A673 (cell line): Measurements from ENCODE around the gene GSG1L. TPM values are rescaled to one million over a fixed set of nuclear protein-coding genes. Genes with fewer than 3 reads are reported as not detected.
"Not testable (repeated sequence)": the region's sequence is repeated elsewhere in the genome, so short reads cannot be mapped to it uniquely, and the experiment has no call there.

Experiments
- BruUV-seq: library from RNA; stranded (reverse); fragments of 400-500 nt; replicated peaks from 2 replicates; lab custom pipeline; 2021; lab: Mats Ljungman, UMichigan
- CTCF ChIA-PET: fragments of 300-600 bp; sonication (Branson Sonifier 250); formaldehyde crosslinking; loops from one replicate; lab custom pipeline; 2022; ENCODE audit warnings: antibody characterized with exemption; lab: Charles Lee
- POLR2A ChIA-PET: fragments of 300-600 bp; sonication (Branson Sonifier 250); formaldehyde crosslinking; loops from one replicate; lab custom pipeline; 2022; ENCODE audit warnings: antibody characterized with exemption; ENCODE audit not compliant: low non-redundant PET; lab: Charles Lee
- DNase-seq: peaks from one replicate; pipeline ENCODE4 v3.0.0-alpha.2; 2015; ENCODE audit warnings: low spot score
- H3K27ac ChIP-seq: fragments of 200-600 bp; sonication (generic); 2 replicates; pipeline ENCODE4 v1.5.1; 2016; ENCODE audit warnings: mixed run types, low read depth, mild to moderate bottlenecking, mixed read lengths, antibody characterized with exemption, low read length; ENCODE audit not compliant: poor library complexity, severe bottlenecking
- H3K27me3 ChIP-seq: fragments of 200-600 bp; sonication (generic); replicated peaks from 2 replicates; pipeline ENCODE4 v1.6.1; 2017; ENCODE audit warnings: mixed run types, low read depth, mild to moderate bottlenecking, mixed read lengths, antibody characterized with exemption, low read length; ENCODE audit not compliant: insufficient read depth, poor library complexity
- H3K36me3 ChIP-seq: fragments of 200-600 bp; sonication (generic); 2 replicates; pipeline ENCODE4 v1.6.1; 2016; ENCODE audit warnings: mixed run types, mild to moderate bottlenecking, mixed read lengths, antibody characterized with exemption, low read length; ENCODE audit not compliant: insufficient read depth, poor library complexity, severe bottlenecking
- H3K4me1 ChIP-seq: fragments of 200-600 bp; sonication (generic); 2 replicates; pipeline ENCODE4 v1.6.1; 2017; ENCODE audit warnings: mixed run types, mild to moderate bottlenecking, mixed read lengths, antibody characterized with exemption, low read length; ENCODE audit not compliant: insufficient read depth, poor library complexity, severe bottlenecking
- H3K4me3 ChIP-seq: fragments of 200-600 bp; sonication (generic); 2 replicates; pipeline ENCODE4 v1.5.1; 2016; ENCODE audit warnings: low read depth, mixed run types, mild to moderate bottlenecking, mixed read lengths, low read length; ENCODE audit not compliant: poor library complexity, severe bottlenecking
- H3K9me3 ChIP-seq: fragments of 200-600 bp; sonication (generic); 2 replicates; pipeline ENCODE4 v1.6.1; 2016; ENCODE audit warnings: mixed run types, low read depth, mild to moderate bottlenecking, mixed read lengths, antibody characterized with exemption, low read length; ENCODE audit not compliant: poor library complexity, severe bottlenecking
- EZH2 ChIP-seq: fragments of 200-600 bp; sonication (generic); IDR thresholded peaks from 2 replicates; pipeline ENCODE4 v1.6.1; 2017; ENCODE audit warnings: borderline replicate concordance, low read depth, mild to moderate bottlenecking, mixed read lengths, antibody characterized with exemption, low read length; ENCODE audit not compliant: poor library complexity, severe bottlenecking
- intact Hi-C: fragments of 100-400 bp; cut with micrococcal nuclease; formaldehyde crosslinking; loops from one replicate; pipeline ENCODE4 v1.10.0; 2022; ENCODE audit not compliant: unreplicated experiment
- total RNA-seq: library from RNA; stranded (reverse); gene quantifications from 2 replicates; pipeline ENCODE4 v1.2.3, GENCODE V29; 2021
- TF ChIP-seq, protein P1 (sequence below): fragments of 300-800, 200-600 bp; sonication (generic); conservative IDR thresholded peaks from 2 replicates; pipeline ENCODE4 v1.5.1; 2017; ENCODE audit warnings: low read depth, mild to moderate bottlenecking, antibody characterized with exemption, low read length, moderate library complexity, mixed read lengths

Gene GSG1L
- total RNA-seq, 1 experiment from 2014 or later: not detected

DNA sequence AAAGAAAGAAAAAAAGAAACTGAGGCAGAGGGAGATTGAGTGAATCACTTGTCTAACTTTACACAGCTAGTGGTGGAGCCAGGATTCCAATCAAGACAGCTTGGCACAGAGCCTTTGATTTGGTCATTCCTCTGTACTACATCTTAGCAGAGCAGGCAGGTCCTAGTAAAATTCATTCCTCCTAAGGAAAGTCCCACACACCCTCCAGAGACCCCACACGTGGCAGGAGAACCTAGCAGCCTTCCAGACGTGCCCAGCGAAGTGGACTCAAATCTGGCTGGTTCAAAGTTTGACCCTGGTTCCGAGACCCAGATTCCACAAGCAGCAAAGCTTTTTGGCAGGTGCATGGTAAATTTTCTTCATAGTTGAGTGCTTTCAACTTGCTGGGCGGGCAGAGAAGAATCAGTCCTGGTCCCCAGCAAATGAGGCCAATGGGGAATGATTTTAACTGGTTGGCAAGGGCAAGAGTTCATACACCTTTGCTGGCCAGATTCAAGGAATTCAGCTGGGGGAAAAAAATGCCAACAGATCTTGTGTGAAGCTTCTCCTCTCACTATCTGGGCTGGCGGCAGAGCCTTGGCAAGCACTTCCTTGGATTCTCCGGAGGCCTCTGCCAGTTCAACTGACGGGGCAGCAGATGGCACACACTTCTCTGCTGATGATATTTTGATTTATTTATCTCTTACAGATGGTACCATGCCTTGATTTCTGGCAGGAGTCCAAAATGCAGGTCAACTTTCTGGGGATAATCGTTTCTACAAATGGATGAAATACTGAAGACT is 82.4 kb downstream of the GSG1L start:
- H3K27ac ChIP-seq: no peak overlapping the region
- no peak for DNase-seq
- H3K27me3 ChIP-seq: no peaks in the 10 kb centered on the region
- ChIA-PET CTCF (no interaction called here), POLR2A (no interaction called here)
- H3K36me3 ChIP-seq: no peaks in the 10 kb centered on the region
- no peak overlapping the region for H3K4me3 ChIP-seq
- no peaks in the 10 kb centered on the region for H3K9me3 ChIP-seq
- no TSS peak for BruUV-seq
- intact Hi-C loops: no loop called here
- no peaks in the 10 kb centered on the region for H3K4me1 ChIP-seq
- no peak for TF ChIP-seq EZH2

DNA sequence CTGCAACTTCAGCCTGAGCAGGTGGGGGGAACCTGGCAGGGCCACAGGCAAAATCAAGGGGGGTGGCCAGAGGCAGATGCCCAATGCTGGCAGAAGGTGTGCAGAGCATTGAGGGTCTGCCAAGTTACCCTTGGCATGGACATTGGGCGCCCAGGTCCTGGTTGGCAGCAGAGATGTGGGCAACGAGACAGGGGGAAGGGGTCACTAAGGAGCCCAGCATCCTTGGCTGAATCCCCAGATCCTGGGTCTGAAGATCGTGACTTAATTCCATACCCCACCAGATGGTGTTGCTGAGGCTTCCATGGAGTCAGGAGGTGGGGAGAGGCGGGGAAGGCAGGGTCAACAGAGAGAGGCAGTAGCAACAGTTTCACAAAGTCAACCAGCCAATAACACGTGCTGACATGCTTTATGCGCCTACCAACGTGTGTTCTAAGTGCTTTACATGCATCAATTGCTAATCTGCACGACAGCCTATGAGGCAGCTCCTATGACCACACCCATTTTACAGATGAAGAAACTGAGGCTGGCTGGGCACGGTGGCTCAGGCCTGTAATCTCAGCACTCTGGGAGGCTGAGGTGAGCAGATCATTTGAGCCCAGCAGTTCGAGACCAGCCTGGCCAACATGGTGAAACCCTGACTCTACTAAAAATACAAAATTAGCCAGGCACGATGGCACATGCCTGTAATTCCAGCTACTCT is 83.3 kb downstream of the GSG1L start:
- H3K27ac ChIP-seq: no peak overlapping the region
- no peak overlapping the region for H3K4me3 ChIP-seq
- ChIA-PET CTCF (no interaction called here), POLR2A (no interaction called here)
- TF ChIP-seq, protein P1, sequence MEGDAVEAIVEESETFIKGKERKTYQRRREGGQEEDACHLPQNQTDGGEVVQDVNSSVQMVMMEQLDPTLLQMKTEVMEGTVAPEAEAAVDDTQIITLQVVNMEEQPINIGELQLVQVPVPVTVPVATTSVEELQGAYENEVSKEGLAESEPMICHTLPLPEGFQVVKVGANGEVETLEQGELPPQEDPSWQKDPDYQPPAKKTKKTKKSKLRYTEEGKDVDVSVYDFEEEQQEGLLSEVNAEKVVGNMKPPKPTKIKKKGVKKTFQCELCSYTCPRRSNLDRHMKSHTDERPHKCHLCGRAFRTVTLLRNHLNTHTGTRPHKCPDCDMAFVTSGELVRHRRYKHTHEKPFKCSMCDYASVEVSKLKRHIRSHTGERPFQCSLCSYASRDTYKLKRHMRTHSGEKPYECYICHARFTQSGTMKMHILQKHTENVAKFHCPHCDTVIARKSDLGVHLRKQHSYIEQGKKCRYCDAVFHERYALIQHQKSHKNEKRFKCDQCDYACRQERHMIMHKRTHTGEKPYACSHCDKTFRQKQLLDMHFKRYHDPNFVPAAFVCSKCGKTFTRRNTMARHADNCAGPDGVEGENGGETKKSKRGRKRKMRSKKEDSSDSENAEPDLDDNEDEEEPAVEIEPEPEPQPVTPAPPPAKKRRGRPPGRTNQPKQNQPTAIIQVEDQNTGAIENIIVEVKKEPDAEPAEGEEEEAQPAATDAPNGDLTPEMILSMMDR: no peak
- no peak for TF ChIP-seq EZH2
- no peaks in the 10 kb centered on the region for H3K4me1 ChIP-seq
- no TSS peak for BruUV-seq
- H3K36me3 ChIP-seq: no peaks in the 10 kb centered on the region
- intact Hi-C loops: no loop called here
- no peaks in the 10 kb centered on the region for H3K9me3 ChIP-seq
- DNase-seq: no peak
- H3K27me3 ChIP-seq: no peaks in the 10 kb centered on the region

DNA sequence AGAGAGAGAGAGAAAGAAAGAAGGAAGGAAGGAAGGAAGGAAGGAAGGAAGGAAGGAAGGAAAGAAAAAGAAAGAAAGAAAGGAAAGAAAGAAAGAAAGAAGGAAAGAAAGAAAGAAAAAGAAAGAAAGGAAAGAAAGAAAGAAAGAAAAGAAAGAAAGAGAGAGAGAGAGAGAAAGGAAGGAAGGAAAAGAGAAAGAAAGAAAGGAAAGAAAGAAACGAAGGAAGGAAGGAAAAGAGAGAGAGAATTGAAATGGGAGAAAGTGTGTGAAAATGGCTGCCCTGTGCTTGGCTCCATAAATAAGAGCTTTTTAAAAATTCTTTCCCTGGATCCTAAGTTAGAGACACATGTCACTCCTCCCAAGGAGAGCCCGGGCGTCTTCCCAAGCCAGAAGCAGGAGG is 83.8 kb downstream of the GSG1L start:
- intact Hi-C loops, H3K9me3 ChIP-seq, DNase-seq, H3K4me3 ChIP-seq, CTCF ChIA-PET, H3K36me3 ChIP-seq, POLR2A ChIA-PET, H3K27me3 ChIP-seq, BruUV-seq, H3K27ac ChIP-seq, H3K4me1 ChIP-seq: not testable (repeated sequence)

DNA sequence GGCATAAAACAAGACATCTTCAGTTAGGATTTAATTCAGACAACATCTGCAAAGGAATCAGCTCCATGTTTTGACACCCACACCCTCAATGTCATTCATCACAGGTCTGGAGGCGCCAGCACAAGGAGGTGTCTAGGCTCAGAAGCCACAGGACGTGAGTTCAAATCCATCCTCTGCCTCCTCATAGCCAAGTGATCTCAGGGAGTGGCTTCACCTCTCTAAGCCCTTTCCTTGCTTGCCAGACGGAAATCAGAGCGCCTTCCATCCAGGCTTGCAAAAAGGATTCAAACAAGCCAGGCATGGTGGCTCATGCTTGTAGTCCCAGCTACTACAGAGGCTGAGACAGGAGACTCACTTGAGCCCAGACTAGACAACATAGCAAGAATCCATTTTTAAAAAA is 84.6 kb downstream of the GSG1L start:
- Histone ChIP-seq H3K4me3 (no peak overlapping the region), H3K4me1 (no peaks in the 10 kb centered on the region), H3K27ac (no peak overlapping the region), H3K36me3 (no peaks in the 10 kb centered on the region), H3K9me3 (no peaks in the 10 kb centered on the region), H3K27me3 (no peaks in the 10 kb centered on the region)
- no peak for DNase-seq
- BruUV-seq: no TSS peak
- CTCF ChIA-PET: no interaction called here
- intact Hi-C loops: no loop called here
- no peak for TF ChIP-seq EZH2
- TF ChIP-seq, protein P1: no peak
- POLR2A ChIA-PET: no interaction called here
